HepG2 (cell line): ENCODE data around the gene PRDX4. TPM values are rescaled to one million over a fixed set of nuclear protein-coding genes. Genes with fewer than 3 reads are reported as not detected.
A peak's percentile ranks its signal among the peaks of the same experiment; 100 is the strongest.

ENCODE experiments used
- ATAC-seq: fragments of 200-7000 bp; cut with Tn5 transposase; 3 replicates; pipeline ENCODE4 v1.9.1; 2020; ENCODE audit warnings: mild to moderate bottlenecking, moderate library complexity
- BruUV-seq: library from RNA; stranded (reverse); fragments of 400-500 nt; replicated peaks from 2 replicates; lab custom pipeline; 2021; lab: Mats Ljungman, UMichigan
- CTCF ChIA-PET: fragments of 300-600 bp; formaldehyde crosslinking; extraction: SDS; loops from one replicate; lab custom pipeline; 2021; ENCODE audit warnings: low total read pairs, inconsistent platforms, low intra/inter-chr PET ratio; lab: Yijun Ruan, JAX
- POLR2A ChIA-PET: fragments of 350-600 bp; sonication (Branson Sonifier 250); formaldehyde crosslinking; loops from one replicate; lab custom pipeline; 2020; ENCODE audit warnings: antibody characterized with exemption, inconsistent platforms; lab: Yijun Ruan, JAX
- DNase-seq: peaks from one replicate; pipeline ENCODE4 v3.0.0-alpha.2; 2015; ENCODE audit warnings: low spot score
- FAIRE-seq: peaks from 3 replicates; lab custom pipeline; 2011; peaks lifted over from hg19 to GRCh38; lab: Jason Lieb, UNC
- H2AFZ ChIP-seq: one replicate; pipeline ENCODE4 v1.6.1; 2011; ENCODE audit warnings: low read length, inconsistent platforms
- H3K27ac ChIP-seq: fragments of 300-600 bp; 3 replicates; pipeline ENCODE4 v1.8.0; 2011; ENCODE audit warnings: mixed run types, mild to moderate bottlenecking, mixed read lengths, low read length, inconsistent platforms; ENCODE audit not compliant: insufficient read depth; ENCODE audit errors: extremely low read length
- H3K27me3 ChIP-seq, 2 experiments: fragments of 200-600 bp in 1 of 2; 2 replicates in 1 of 2; 3 replicates in 1 of 2; pipeline versions ENCODE4 v1.6.0 to v1.8.0; 2011; ENCODE audit warnings: low read length in 2 of 2, mild to moderate bottlenecking in 2 of 2, moderate library complexity in 2 of 2, inconsistent platforms in 1 of 2; ENCODE audit not compliant: insufficient read depth in 2 of 2, control insufficient read depth in 1 of 2
- H3K36me3 ChIP-seq, 2 experiments: fragments of 200-600 bp in 1 of 2; replicated peaks in 1 of 2; 2 replicates in 1 of 2; 3 replicates in 1 of 2; pipeline versions ENCODE4 v1.5.1 to v1.8.0; 2011; ENCODE audit warnings: low read length in 2 of 2, inconsistent platforms in 1 of 2; ENCODE audit not compliant: insufficient read depth in 2 of 2, control insufficient read depth in 1 of 2
- H3K4me1 ChIP-seq: 2 replicates; pipeline ENCODE4 v1.5.1; 2012; ENCODE audit warnings: low read length, inconsistent platforms; ENCODE audit not compliant: insufficient read depth
- H3K4me2 ChIP-seq: 2 replicates; pipeline ENCODE4 v1.6.0; 2011; ENCODE audit warnings: low read depth, low read length, inconsistent platforms
- H3K4me3 ChIP-seq, 3 experiments: fragments of 200-600 bp in 1 of 3; sonication (generic), shearing (Covaris generic) in 1 of 3; replicated peaks in 1 of 3; 2 replicates each; pipeline ENCODE4 v1.5.1; 2011 to 2016; ENCODE audit warnings: low read length in 3 of 3, inconsistent platforms in 2 of 3, low read depth in 2 of 3, mild to moderate bottlenecking in 2 of 3, control low read depth in 1 of 3, mixed read lengths in 1 of 3; ENCODE audit not compliant: insufficient read depth in 1 of 3
- H3K79me2 ChIP-seq: one replicate; pipeline ENCODE4 v1.6.1; 2011; ENCODE audit warnings: low read length, inconsistent platforms; ENCODE audit not compliant: insufficient read depth
- H3K9ac ChIP-seq: 2 replicates; pipeline ENCODE4 v1.6.0; 2011; ENCODE audit warnings: mild to moderate bottlenecking, low read depth, low read length, inconsistent platforms; ENCODE audit not compliant: insufficient read depth
- H3K9me3 ChIP-seq: 2 replicates; pipeline ENCODE4 v1.5.1; 2012; ENCODE audit warnings: mild to moderate bottlenecking, low read length
- H4K20me1 ChIP-seq: 2 replicates; pipeline ENCODE4 v1.6.0; 2011; ENCODE audit warnings: inconsistent platforms, mild to moderate bottlenecking, low read length, moderate library complexity; ENCODE audit not compliant: insufficient read depth
- ATF7 ChIP-seq, 2 experiments: fragments of 450-650 bp in 1 of 2; sonication (generic) in 1 of 2; formaldehyde crosslinking in 1 of 2; IDR thresholded peaks; 2 replicates each; pipeline versions ENCODE4 v1.4.0 to v1.6.1; 2016 to 2020; ENCODE audit warnings: antibody characterized with exemption in 1 of 2, mild to moderate bottlenecking in 1 of 2, missing genetic modification reagents in 1 of 2
- TEAD2 ChIP-seq: sonication (generic); formaldehyde crosslinking; IDR thresholded peaks from 2 replicates; pipeline ENCODE4 v1.9.0; 2021; ENCODE audit warnings: missing genetic modification reagents
- TOE1 ChIP-seq: sonication (generic); formaldehyde crosslinking; IDR thresholded peaks from 2 replicates; pipeline ENCODE4 v1.4.0; 2020; ENCODE audit warnings: mild to moderate bottlenecking, missing genetic modification reagents
- ZSCAN29 ChIP-seq: sonication (generic); formaldehyde crosslinking; conservative IDR thresholded peaks from 2 replicates; pipeline ENCODE4 v1.4.0; 2020; ENCODE audit warnings: mild to moderate bottlenecking, missing genetic modification reagents
- WGBS: methylation state at CpG from one replicate; pipeline ENCODE4 v1.1.6; 2017; ENCODE audit warnings: low lambda C conversion rate; 5-methylcytosine and 5-hydroxymethylcytosine counted together
- in situ Hi-C: cut with HindIII; loops from 2 replicates; pipeline ENCODE4 v1.10.0; 2017; ENCODE audit warnings: low pct_unique_long_range_greater_than_20kb; ENCODE audit not compliant: extremely low pct_ligation_motif_present
- intact Hi-C: fragments of 100-400 bp; cut with micrococcal nuclease; formaldehyde crosslinking; loops from one replicate; pipeline ENCODE4 v1.10.0; 2022; ENCODE audit not compliant: unreplicated experiment
- polyA plus RNA-seq, 8 experiments: library from polyadenylated mRNA; depleted of rRNA in 3 of 8; stranded (reverse) in 7 of 8; unstranded in 1 of 8; fragments of >200 nt; fragmentation: Illumina TruSeq in 4 of 8; extraction: Trizol in 4 of 8; gene quantifications; 2 replicates each; pipeline versions ENCODE4 v1.2.1 to v1.2.3, GENCODE V29; 2011 to 2016; ENCODE audit warnings: low read depth in 4 of 8, missing spikeins in 1 of 8, mixed read lengths in 1 of 8; ENCODE audit not compliant: insufficient read depth in 1 of 8
- total RNA-seq, 5 experiments: library from RNA; depleted of rRNA; stranded (reverse); fragments of >200 nt; fragmentation: Illumina TruSeq; extraction: Trizol; gene quantifications; 2 replicates each; pipeline ENCODE4 v1.2.3, GENCODE V29; 2016; ENCODE audit warnings: low read depth in 1 of 5
- TF ChIP-seq, protein P1 (sequence below): sonication (generic); formaldehyde crosslinking; IDR thresholded peaks from 2 replicates; pipeline ENCODE4 v1.8.1; 2022; ENCODE audit warnings: low read depth, mild to moderate bottlenecking, missing genetic modification reagents

PRDX4 gene
- total and polyA plus RNA-seq, 2 of the 13 experiments (the other 11 are each of a cell fraction or from before 2014, with no cell fraction given): 217 to 252 TPM

DNA sequence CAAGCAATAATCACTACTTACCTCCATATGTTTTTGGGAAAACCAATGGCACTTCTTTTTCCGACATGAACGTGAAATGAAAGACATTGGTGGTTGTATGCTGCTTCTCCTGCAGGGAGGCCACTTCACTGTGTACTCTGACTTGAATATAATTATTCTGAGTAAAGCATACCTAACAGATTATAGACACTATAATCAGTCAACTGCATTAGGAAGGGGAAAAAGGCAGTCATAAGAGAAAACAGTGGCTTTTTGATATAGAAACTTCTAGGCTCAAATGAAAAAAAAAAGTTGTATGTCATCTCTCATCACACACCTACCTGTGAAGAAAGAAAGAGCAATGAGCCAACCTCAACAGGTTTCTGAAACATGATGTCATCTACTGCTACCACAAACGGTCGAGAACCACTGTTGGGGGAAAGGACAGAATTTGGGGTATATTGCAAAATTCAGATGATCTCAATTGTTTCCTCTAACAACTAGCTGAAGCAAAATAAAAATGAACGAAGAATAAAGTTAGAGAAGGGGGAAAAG is 37.4 kb downstream of the PRDX4 start:
- no TSS peak for BruUV-seq
- Histone ChIP-seq H3K4me2 (no peak overlapping the region), H4K20me1 (no peaks in the 10 kb centered on the region), H3K79me2 (no peaks in the 10 kb centered on the region), H3K4me1 (peaks cover 8% of the 10 kb centered on the region), H3K9ac (no peak overlapping the region)
- in situ Hi-C loops: no loop called here
- 97% methylated on average over 5 of the region's 5 CpGs for WGBS
- TF ChIP-seq ZSCAN29 (CRISPR knock-in tag): no peak
- 0 out of 2 replicates have a peak, but pooled peaks have one; percentile 16 for TF ChIP-seq ATF7 (IDR thresholded peaks at IDR 0.05)
- no peak for TF ChIP-seq ATF7 (CRISPR knock-in tag; IDR thresholded peaks at IDR 0.05)
- TF ChIP-seq, protein P1, sequence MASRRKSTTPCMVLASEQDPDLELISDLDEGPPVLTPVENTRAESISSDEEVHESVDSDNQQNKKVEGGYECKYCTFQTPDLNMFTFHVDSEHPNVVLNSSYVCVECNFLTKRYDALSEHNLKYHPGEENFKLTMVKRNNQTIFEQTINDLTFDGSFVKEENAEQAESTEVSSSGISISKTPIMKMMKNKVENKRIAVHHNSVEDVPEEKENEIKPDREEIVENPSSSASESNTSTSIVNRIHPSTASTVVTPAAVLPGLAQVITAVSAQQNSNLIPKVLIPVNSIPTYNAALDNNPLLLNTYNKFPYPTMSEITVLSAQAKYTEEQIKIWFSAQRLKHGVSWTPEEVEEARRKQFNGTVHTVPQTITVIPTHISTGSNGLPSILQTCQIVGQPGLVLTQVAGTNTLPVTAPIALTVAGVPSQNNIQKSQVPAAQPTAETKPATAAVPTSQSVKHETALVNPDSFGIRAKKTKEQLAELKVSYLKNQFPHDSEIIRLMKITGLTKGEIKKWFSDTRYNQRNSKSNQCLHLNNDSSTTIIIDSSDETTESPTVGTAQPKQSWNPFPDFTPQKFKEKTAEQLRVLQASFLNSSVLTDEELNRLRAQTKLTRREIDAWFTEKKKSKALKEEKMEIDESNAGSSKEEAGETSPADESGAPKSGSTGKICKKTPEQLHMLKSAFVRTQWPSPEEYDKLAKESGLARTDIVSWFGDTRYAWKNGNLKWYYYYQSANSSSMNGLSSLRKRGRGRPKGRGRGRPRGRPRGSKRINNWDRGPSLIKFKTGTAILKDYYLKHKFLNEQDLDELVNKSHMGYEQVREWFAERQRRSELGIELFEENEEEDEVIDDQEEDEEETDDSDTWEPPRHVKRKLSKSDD (CRISPR knock-in tag): no peak
- no peak for TF ChIP-seq TOE1 (CRISPR knock-in tag)
- no peak for TF ChIP-seq TEAD2 (CRISPR knock-in tag)
- TF ChIP-seq, all 625 proteins: peak for 1
- peaks cover 1 to 11% of the 10 kb centered on the region in 2 experiments; a peak in 2 of 5 replicates for H3K36me3 ChIP-seq
- CTCF ChIA-PET: no interaction called here
- ATAC-seq: no peak
- FAIRE-seq: no peak
- no peak for DNase-seq
- POLR2A ChIA-PET: no interaction called here
- no peak overlapping the region for H3K4me3 ChIP-seq
- no peaks in the 10 kb centered on the region for H3K27me3 ChIP-seq
- intact Hi-C loops: no loop called here
- H3K27ac ChIP-seq: no peak overlapping the region
- H3K9me3 ChIP-seq: no peaks in the 10 kb centered on the region
- H2AFZ ChIP-seq: no peak overlapping the region
